ENCODE results near the gene NDUFA11. TPM values are rescaled to one million over a fixed set of nuclear protein-coding genes. Genes with fewer than 3 reads are reported as not detected.

NDUFA11 gene
- total and polyA plus RNA-seq, 2 of the 13 experiments (the other 11 are each of a cell fraction or from before 2014, with no cell fraction given): 286 to 378 TPM

DNA sequence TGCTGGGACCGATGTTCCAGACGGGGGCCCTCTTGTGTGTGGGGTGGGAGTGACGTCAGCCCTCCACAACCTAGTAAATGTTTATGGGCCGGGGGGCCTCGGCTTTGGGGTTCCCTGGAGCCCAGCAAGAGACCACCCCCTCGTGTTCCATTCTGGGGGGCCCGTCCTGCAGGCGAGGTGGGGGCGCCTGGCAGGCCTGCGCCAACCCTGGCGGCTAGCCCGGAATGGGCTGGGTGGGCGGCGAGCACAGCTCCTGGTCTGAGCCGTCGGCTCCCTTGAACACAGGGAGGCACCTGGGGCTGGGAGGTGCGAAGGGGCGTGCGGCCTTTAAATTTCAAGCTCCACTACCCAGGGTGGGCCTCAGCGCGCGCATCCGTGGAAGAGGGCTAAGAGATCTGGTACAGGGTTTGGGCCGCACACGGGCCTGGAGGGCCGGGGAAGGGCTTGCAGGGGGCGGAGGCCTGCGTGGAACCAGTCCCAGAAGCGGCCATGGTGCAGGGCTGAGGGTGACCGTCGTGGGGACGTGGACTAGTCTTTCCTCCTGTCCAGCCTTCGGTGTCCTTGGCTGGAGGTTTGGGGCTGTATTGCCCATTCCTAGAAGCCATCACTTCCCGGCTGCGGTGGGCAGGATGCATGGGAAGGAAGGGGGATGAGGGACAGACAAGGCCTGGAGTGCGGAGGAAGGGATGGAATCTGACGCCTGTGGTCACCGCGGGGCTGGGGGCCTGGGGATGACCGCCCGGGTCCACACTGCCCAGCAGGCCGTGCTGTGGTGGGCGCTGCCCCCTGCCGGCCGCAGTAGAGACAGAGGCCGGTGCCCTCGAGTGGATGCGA, 11.4 kb downstream of the NDUFA11 start (continued):
- TF ChIP-seq ATF7 (IDR thresholded peaks at IDR 0.05) (no peak), ATF7 (CRISPR knock-in tag; IDR thresholded peaks at IDR 0.05) (no peak), ZNF670 (CRISPR knock-in tag; IDR thresholded peaks at IDR 0.05; ENCODE audit: borderline replicate concordance) (no peak; the same call in 1 of the 2 replicates), ZNF589 (CRISPR knock-in tag; conservative IDR thresholded peaks at IDR 0.05) (0 out of 2 replicates have a peak, but pooled peaks have one; percentile 6), ZNF556 (CRISPR knock-in tag; IDR thresholded peaks at IDR 0.05; ENCODE audit: borderline replicate concordance) (no peak; the same call in 1 of the 2 replicates), SMAD9 (CRISPR knock-in tag; IDR thresholded peaks at IDR 0.05) (no peak), SP5 (CRISPR knock-in tag; IDR thresholded peaks at IDR 0.05; ENCODE audit: borderline replicate concordance, low read depth) (0 out of 2 replicates have a peak, but pooled peaks have one; percentile 35), HOXA7 (CRISPR knock-in tag; IDR thresholded peaks at IDR 0.05) (no peak), ZMAT3 (CRISPR knock-in tag; conservative IDR thresholded peaks at IDR 0.05) (peak; percentile 60; the same call in 1 of the 2 replicates), ZNF7 (CRISPR knock-in tag; IDR thresholded peaks at IDR 0.05) (no peak), ESRRA (CRISPR knock-in tag; IDR thresholded peaks at IDR 0.05; ENCODE audit: low read depth) (peak; percentile 41; the same call in 1 of the 2 replicates), RNF2 (conservative IDR thresholded peaks at IDR 0.05; ENCODE audit: low read depth) (no peak), ZSCAN21 (CRISPR knock-in tag; IDR thresholded peaks at IDR 0.05; ENCODE audit: borderline replicate concordance) (peak; percentile 30; the same call in 1 of the 2 replicates), ZNF781 (CRISPR knock-in tag; IDR thresholded peaks at IDR 0.05; ENCODE audit: borderline replicate concordance, not compliant biosample characterization) (no peak), RBM39 (IDR thresholded peaks at IDR 0.05; ENCODE audit: low read depth, low read length, poor library complexity, severe bottlenecking) (peak; percentile 70), HMG20B (CRISPR knock-in tag; conservative IDR thresholded peaks at IDR 0.05) (no peak), NFATC3 (CRISPR knock-in tag; IDR thresholded peaks at IDR 0.05) (no peak)
- TF ChIP-seq, protein P1, sequence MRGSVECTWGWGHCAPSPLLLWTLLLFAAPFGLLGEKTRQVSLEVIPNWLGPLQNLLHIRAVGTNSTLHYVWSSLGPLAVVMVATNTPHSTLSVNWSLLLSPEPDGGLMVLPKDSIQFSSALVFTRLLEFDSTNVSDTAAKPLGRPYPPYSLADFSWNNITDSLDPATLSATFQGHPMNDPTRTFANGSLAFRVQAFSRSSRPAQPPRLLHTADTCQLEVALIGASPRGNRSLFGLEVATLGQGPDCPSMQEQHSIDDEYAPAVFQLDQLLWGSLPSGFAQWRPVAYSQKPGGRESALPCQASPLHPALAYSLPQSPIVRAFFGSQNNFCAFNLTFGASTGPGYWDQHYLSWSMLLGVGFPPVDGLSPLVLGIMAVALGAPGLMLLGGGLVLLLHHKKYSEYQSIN (CRISPR knock-in tag; IDR thresholded peaks at IDR 0.05; ENCODE audit: borderline replicate concordance): no peak
- TF ChIP-seq, protein P2, sequence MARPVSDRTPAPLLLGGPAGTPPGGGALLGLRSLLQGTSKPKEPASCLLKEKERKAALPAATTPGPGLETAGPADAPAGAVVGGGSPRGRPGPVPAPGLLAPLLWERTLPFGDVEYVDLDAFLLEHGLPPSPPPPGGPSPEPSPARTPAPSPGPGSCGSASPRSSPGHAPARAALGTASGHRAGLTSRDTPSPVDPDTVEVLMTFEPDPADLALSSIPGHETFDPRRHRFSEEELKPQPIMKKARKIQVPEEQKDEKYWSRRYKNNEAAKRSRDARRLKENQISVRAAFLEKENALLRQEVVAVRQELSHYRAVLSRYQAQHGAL (CRISPR knock-in tag; IDR thresholded peaks at IDR 0.05; ENCODE audit: not compliant biosample characterization): no peak
- TF ChIP-seq, protein P3, sequence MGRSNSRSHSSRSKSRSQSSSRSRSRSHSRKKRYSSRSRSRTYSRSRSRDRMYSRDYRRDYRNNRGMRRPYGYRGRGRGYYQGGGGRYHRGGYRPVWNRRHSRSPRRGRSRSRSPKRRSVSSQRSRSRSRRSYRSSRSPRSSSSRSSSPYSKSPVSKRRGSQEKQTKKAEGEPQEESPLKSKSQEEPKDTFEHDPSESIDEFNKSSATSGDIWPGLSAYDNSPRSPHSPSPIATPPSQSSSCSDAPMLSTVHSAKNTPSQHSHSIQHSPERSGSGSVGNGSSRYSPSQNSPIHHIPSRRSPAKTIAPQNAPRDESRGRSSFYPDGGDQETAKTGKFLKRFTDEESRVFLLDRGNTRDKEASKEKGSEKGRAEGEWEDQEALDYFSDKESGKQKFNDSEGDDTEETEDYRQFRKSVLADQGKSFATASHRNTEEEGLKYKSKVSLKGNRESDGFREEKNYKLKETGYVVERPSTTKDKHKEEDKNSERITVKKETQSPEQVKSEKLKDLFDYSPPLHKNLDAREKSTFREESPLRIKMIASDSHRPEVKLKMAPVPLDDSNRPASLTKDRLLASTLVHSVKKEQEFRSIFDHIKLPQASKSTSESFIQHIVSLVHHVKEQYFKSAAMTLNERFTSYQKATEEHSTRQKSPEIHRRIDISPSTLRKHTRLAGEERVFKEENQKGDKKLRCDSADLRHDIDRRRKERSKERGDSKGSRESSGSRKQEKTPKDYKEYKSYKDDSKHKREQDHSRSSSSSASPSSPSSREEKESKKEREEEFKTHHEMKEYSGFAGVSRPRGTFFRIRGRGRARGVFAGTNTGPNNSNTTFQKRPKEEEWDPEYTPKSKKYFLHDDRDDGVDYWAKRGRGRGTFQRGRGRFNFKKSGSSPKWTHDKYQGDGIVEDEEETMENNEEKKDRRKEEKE (IDR thresholded peaks at IDR 0.05): no peak
- TF ChIP-seq, protein P4, sequence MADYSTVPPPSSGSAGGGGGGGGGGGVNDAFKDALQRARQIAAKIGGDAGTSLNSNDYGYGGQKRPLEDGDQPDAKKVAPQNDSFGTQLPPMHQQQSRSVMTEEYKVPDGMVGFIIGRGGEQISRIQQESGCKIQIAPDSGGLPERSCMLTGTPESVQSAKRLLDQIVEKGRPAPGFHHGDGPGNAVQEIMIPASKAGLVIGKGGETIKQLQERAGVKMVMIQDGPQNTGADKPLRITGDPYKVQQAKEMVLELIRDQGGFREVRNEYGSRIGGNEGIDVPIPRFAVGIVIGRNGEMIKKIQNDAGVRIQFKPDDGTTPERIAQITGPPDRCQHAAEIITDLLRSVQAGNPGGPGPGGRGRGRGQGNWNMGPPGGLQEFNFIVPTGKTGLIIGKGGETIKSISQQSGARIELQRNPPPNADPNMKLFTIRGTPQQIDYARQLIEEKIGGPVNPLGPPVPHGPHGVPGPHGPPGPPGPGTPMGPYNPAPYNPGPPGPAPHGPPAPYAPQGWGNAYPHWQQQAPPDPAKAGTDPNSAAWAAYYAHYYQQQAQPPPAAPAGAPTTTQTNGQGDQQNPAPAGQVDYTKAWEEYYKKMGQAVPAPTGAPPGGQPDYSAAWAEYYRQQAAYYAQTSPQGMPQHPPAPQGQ (CRISPR knock-in tag; IDR thresholded peaks at IDR 0.05; ENCODE audit: borderline replicate concordance): no peak
- TF ChIP-seq, protein P5, sequence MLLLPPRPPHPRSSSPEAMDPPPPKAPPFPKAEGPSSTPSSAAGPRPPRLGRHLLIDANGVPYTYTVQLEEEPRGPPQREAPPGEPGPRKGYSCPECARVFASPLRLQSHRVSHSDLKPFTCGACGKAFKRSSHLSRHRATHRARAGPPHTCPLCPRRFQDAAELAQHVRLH (CRISPR knock-in tag; IDR thresholded peaks at IDR 0.05; ENCODE audit: borderline replicate concordance, low read depth): 0 out of 2 replicates have a peak, but pooled peaks have one; percentile 38
